GM12878 (cell line): ENCODE measurements around the gene PAQR7. TPM values are rescaled to one million over a fixed set of nuclear protein-coding genes. Genes with fewer than 3 reads are reported as not detected.

Experiments
- ATAC-seq: fragments of 200-7000 bp; cut with Tn5 transposase; 3 replicates; pipeline ENCODE4 v1.9.1; 2020; ENCODE audit warnings: mild to moderate bottlenecking, moderate library complexity
- BruUV-seq: library from RNA; stranded (reverse); fragments of 400-500 nt; replicated peaks from 2 replicates; lab custom pipeline; 2021; lab: Mats Ljungman, UMichigan
- CTCF ChIA-PET: fragments of 300-600 bp; sonication (Branson Sonifier 250); formaldehyde crosslinking; extraction: SDS; loops from one replicate; lab custom pipeline; 2021; ENCODE audit warnings: inconsistent platforms; lab: Yijun Ruan, JAX
- POLR2A ChIA-PET: fragments of 350-600 bp; formaldehyde crosslinking; extraction: SDS; loops from one replicate; lab custom pipeline; 2021; ENCODE audit warnings: inconsistent platforms; lab: Charles Lee
- RAD21 ChIA-PET: fragments of 300-600 bp; sonication (Branson Sonifier 250); formaldehyde crosslinking; loops from one replicate; lab custom pipeline; 2023; ENCODE audit warnings: antibody characterized with exemption; ENCODE audit not compliant: unreplicated experiment; lab: Charles Lee
- SMC1A ChIA-PET: fragments of 300-600 bp; sonication (Branson Sonifier 250); formaldehyde crosslinking; loops from one replicate; lab custom pipeline; 2023; ENCODE audit not compliant: unreplicated experiment, uncharacterized antibody; lab: Charles Lee
- DNase-seq: peaks from one replicate; pipeline ENCODE4 v3.0.0-alpha.2; 2011; ENCODE audit warnings: low read depth, low spot score
- FAIRE-seq: peaks from 3 replicates; lab custom pipeline; 2011; peaks lifted over from hg19 to GRCh38; lab: Jason Lieb, UNC
- H2AFZ ChIP-seq: 2 replicates; pipeline ENCODE4 v1.6.0; 2011; ENCODE audit warnings: low read depth, low read length, control low read depth; ENCODE audit not compliant: control insufficient read depth
- H3K27ac ChIP-seq: 2 replicates; pipeline ENCODE4 v1.5.1; 2011; ENCODE audit warnings: control low read depth; ENCODE audit not compliant: control insufficient read depth, insufficient read depth
- H3K27me3 ChIP-seq, 2 experiments: replicated peaks in 1 of 2; 2 replicates each; pipeline versions ENCODE4 v1.6.0 to v1.6.1; 2011; ENCODE audit warnings: low read length in 1 of 2; ENCODE audit not compliant: control insufficient read depth in 2 of 2, insufficient read depth in 2 of 2
- H3K36me3 ChIP-seq, 2 experiments: 2 replicates each; pipeline ENCODE4 v1.5.1; 2011; ENCODE audit warnings: low read length in 1 of 2; ENCODE audit not compliant: control insufficient read depth in 2 of 2, insufficient read depth in 2 of 2
- H3K4me1 ChIP-seq: 2 replicates; pipeline ENCODE4 v1.6.1; 2011; ENCODE audit warnings: mild to moderate bottlenecking, low read length, moderate library complexity, mixed read lengths; ENCODE audit not compliant: control insufficient read depth, insufficient read depth
- H3K4me2 ChIP-seq: 2 replicates; pipeline ENCODE4 v1.6.0; 2011; ENCODE audit warnings: control low read depth; ENCODE audit not compliant: control insufficient read depth, insufficient read depth
- H3K4me3 ChIP-seq: fragments of 200-600 bp; sonication (generic); 2 replicates; pipeline ENCODE4 v1.5.1; 2016
- H3K79me2 ChIP-seq: 2 replicates; pipeline ENCODE4 v1.6.0; 2011; ENCODE audit warnings: low read length; ENCODE audit not compliant: control insufficient read depth, insufficient read depth
- H3K9ac ChIP-seq: 2 replicates; pipeline ENCODE4 v1.8.0; 2011; ENCODE audit warnings: low read length, control low read depth, mixed read lengths; ENCODE audit not compliant: control insufficient read depth, insufficient read depth
- H3K9me3 ChIP-seq: replicated peaks from 3 replicates; pipeline ENCODE4 v1.5.1; 2011; ENCODE audit warnings: mild to moderate bottlenecking, low read length; ENCODE audit not compliant: control insufficient read depth, insufficient read depth
- H4K20me1 ChIP-seq: 2 replicates; pipeline ENCODE4 v1.6.0; 2011; ENCODE audit not compliant: control insufficient read depth, insufficient read depth
- BHLHE40 ChIP-seq, 2 experiments: fragments of 450-650 bp in 1 of 2; IDR thresholded peaks; 2 replicates each; pipeline ENCODE4 v1.6.1; 2011 to 2017; ENCODE audit warnings: low read depth in 2 of 2, borderline replicate concordance in 1 of 2, improper control_type of control experiment in 1 of 2, low read length in 1 of 2, mild to moderate bottlenecking in 1 of 2
- CTCF ChIP-seq, 3 experiments: IDR thresholded peaks in 2 of 3; conservative IDR thresholded peaks in 1 of 3; 2 replicates each; pipeline ENCODE4 v1.5.1; 2011; ENCODE audit warnings: low read depth in 3 of 3, low read length in 3 of 3, mild to moderate bottlenecking in 3 of 3, control low read depth in 2 of 3, moderate library complexity in 2 of 3, inconsistent platforms in 1 of 3, mixed read lengths in 1 of 3; ENCODE audit not compliant: control insufficient read depth in 2 of 3, insufficient read depth in 1 of 3; ENCODE audit errors: extremely low read depth in 1 of 3
- EGR1 ChIP-seq, 2 experiments: IDR thresholded peaks; 1 replicate in 1 of 2; 2 replicates in 1 of 2; pipeline ENCODE4 v1.6.1; 2011 to 2012; ENCODE audit warnings: low read depth in 2 of 2, low read length in 2 of 2, borderline replicate concordance in 1 of 2, mild to moderate bottlenecking in 1 of 2, moderate library complexity in 1 of 2
- EP300 ChIP-seq, 2 experiments: fragments of 150-350 bp in 1 of 2; IDR thresholded peaks; 2 replicates each; pipeline ENCODE4 v1.6.1; 2011 to 2012; ENCODE audit warnings: low read depth in 2 of 2, low read length in 2 of 2, borderline replicate concordance in 1 of 2, improper control_type of control experiment in 1 of 2, inconsistent platforms in 1 of 2; ENCODE audit not compliant: control insufficient read depth in 1 of 2
- IKZF1 ChIP-seq: fragments of 450-650 bp; conservative IDR thresholded peaks from 2 replicates; pipeline ENCODE4 v1.6.1; 2017; ENCODE audit warnings: antibody characterized with exemption, mild to moderate bottlenecking
- NFYB ChIP-seq: IDR thresholded peaks from 2 replicates; pipeline ENCODE4 v1.6.1; 2011; ENCODE audit warnings: low read depth, mild to moderate bottlenecking, low read length, improper control_type of control experiment, moderate library complexity; ENCODE audit not compliant: insufficient read depth
- NRF1 ChIP-seq: conservative IDR thresholded peaks from 2 replicates; pipeline ENCODE4 v1.6.1; 2011; ENCODE audit warnings: mild to moderate bottlenecking, low read depth, low read length, improper control_type of control experiment
- RAD51 ChIP-seq: fragments of 450-650 bp; IDR thresholded peaks from 2 replicates; pipeline ENCODE4 v1.6.1; 2016; ENCODE audit warnings: moderate library complexity, mild to moderate bottlenecking, inconsistent platforms
- SIN3A ChIP-seq: IDR thresholded peaks from 2 replicates; pipeline ENCODE4 v1.6.1; 2012; ENCODE audit warnings: low read depth, low read length, improper control_type of control experiment
- SPI1 ChIP-seq: IDR thresholded peaks from 2 replicates; pipeline ENCODE4 v1.6.1; 2011; ENCODE audit warnings: low read depth, mild to moderate bottlenecking, low read length, moderate library complexity, borderline replicate concordance; ENCODE audit not compliant: insufficient read depth
- SRF ChIP-seq, 2 experiments: IDR thresholded peaks; 2 replicates each; pipeline ENCODE4 v1.6.1; 2011; ENCODE audit warnings: low read depth in 2 of 2, low read length in 2 of 2, mild to moderate bottlenecking in 1 of 2, moderate library complexity in 1 of 2
- TCF3 ChIP-seq: IDR thresholded peaks from 2 replicates; pipeline ENCODE4 v1.6.1; 2012; ENCODE audit warnings: low read depth, mild to moderate bottlenecking, low read length, borderline replicate concordance; ENCODE audit not compliant: insufficient read depth
- ZBTB40 ChIP-seq: fragments of 450-650 bp; IDR thresholded peaks from 2 replicates; pipeline ENCODE4 v1.6.1; 2016; ENCODE audit warnings: mild to moderate bottlenecking, moderate library complexity, borderline replicate concordance
- WGBS: methylation state at CpG from one replicate; pipeline ENCODE4 v1.1.6; 2016; ENCODE audit warnings: low lambda C conversion rate; ENCODE audit not compliant: insufficient replicate concordance, insufficient coverage; ENCODE audit errors: missing lambda C conversion rate; 5-methylcytosine and 5-hydroxymethylcytosine counted together
- in situ Hi-C: fragments of 300-500 bp; cut with MboI; formaldehyde crosslinking; loops from 9 replicates; pipeline ENCODE4 v1.14.3; 2018; ENCODE audit warnings: mixed read lengths
- intact Hi-C: fragments of 100-400 bp; cut with micrococcal nuclease; formaldehyde crosslinking; loops from one replicate; pipeline ENCODE4 v1.14.2; 2022; ENCODE audit not compliant: unreplicated experiment
- polyA plus RNA-seq, 11 experiments: library from polyadenylated mRNA; depleted of rRNA in 4 of 11; unstranded in 6 of 11; stranded (reverse) in 5 of 11; fragments of >200 nt; fragmentation: Nextera tagmentation in 4 of 11; fragmentation: Illumina TruSeq in 1 of 11; extraction: Ambion mirVana in 4 of 11; extraction: Trizol in 1 of 11; gene quantifications; 1 replicate in 1 of 11; 2 replicates in 10 of 11; pipeline versions ENCODE4 v1.2.1 to v1.2.3, GENCODE V29; 2011 to 2016; ENCODE audit warnings: inconsistent platforms in 2 of 11, missing spikeins in 2 of 11, low read depth in 1 of 11
- total RNA-seq, 4 experiments: library from RNA; depleted of rRNA in 3 of 4; stranded (reverse); fragments of >200 nt in 3 of 4; fragmentation: Illumina TruSeq in 1 of 4; extraction: Trizol in 1 of 4; gene quantifications; 2 replicates each; pipeline versions ENCODE4 v1.2.1 to v1.2.3, GENCODE V29; 2013 to 2021
- TF ChIP-seq, protein P1 (sequence below): fragments of 450-650 bp; IDR thresholded peaks from 2 replicates; pipeline ENCODE4 v1.6.1; 2017; ENCODE audit warnings: mild to moderate bottlenecking, low read depth, inconsistent platforms; ENCODE audit not compliant: poor library complexity, severe bottlenecking

Gene PAQR7
- total and polyA plus RNA-seq, 10 of the 15 experiments (the other 5 are each of a cell fraction or from before 2014, with no cell fraction given) = 1.1 to 8.8 (median 5.2) TPM

DNA sequence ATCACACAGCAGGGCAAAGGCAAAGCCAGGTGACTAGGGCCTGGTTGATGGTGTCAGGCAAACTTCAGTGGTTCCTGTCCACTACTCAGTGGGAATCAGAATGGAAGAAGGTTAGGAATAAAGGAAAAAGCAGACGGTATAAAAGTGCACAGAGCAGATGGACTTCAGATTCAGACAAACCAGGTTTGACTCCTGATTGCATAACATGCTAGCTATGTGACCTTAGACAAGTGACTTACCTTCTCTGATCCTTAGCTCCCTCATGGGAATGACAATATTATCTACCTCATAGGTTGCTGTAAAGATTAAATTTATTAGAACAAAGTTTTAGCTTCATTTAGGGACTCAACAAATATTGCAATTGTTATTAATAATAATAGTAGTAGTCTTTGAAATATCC, 4.9 kb downstream of the PAQR7 start:
- in situ Hi-C loops (no loop called here), intact Hi-C loops (no loop called here)
- ChIA-PET POLR2A (interaction anchor here (0.5 kb wide), 1 partner anchor 21 kb away, joined by 4 read pairs; no protein-coding TSS in a partner anchor), RAD21 (no interaction called here), CTCF (interaction anchor here (0.6 to 1.5 kb wide), 7 partner anchors 10 to 1228 kb away, joined by 3 to 5 read pairs (median 3); partner anchors contain the start of gene PAFAH2), SMC1A (interaction anchor here (0.8 to 1.2 kb wide), 6 partner anchors 8 to 363 kb away, joined by 3 to 5 read pairs (median 4); partner anchors contain the start of genes CEP85 and PAFAH2)
- H4K20me1 ChIP-seq = no peaks in the 10 kb centered on the region
- no peak overlapping the region for H3K9ac ChIP-seq
- no peak overlapping the region for H3K4me3 ChIP-seq
- BruUV-seq = no TSS peak
- H3K4me1 ChIP-seq = peaks cover 34% of the 10 kb centered on the region
- no peak overlapping the region for H3K4me2 ChIP-seq
- FAIRE-seq (no peak), DNase-seq (no peak), ATAC-seq (no peak)
- no peaks in the 10 kb centered on the region for H3K36me3 ChIP-seq
- no peak overlapping the region for H3K27ac ChIP-seq
- H3K79me2 ChIP-seq = peaks cover 9% of the 10 kb centered on the region
- no peak overlapping the region for H2AFZ ChIP-seq
- no peaks in the 10 kb centered on the region for H3K9me3 ChIP-seq
- no peaks in the 10 kb centered on the region for H3K27me3 ChIP-seq
- WGBS = 100% methylated on average over 1 of the region's 1 CpG
- no peak for TF ChIP-seq ZBTB40
- no peak for TF ChIP-seq IKZF1
- TF ChIP-seq, protein P1, sequence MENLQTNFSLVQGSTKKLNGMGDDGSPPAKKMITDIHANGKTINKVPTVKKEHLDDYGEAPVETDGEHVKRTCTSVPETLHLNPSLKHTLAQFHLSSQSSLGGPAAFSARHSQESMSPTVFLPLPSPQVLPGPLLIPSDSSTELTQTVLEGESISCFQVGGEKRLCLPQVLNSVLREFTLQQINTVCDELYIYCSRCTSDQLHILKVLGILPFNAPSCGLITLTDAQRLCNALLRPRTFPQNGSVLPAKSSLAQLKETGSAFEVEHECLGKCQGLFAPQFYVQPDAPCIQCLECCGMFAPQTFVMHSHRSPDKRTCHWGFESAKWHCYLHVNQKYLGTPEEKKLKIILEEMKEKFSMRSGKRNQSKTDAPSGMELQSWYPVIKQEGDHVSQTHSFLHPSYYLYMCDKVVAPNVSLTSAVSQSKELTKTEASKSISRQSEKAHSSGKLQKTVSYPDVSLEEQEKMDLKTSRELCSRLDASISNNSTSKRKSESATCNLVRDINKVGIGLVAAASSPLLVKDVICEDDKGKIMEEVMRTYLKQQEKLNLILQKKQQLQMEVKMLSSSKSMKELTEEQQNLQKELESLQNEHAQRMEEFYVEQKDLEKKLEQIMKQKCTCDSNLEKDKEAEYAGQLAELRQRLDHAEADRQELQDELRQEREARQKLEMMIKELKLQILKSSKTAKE = no peak
- TF ChIP-seq CTCF (IDR thresholded peaks at IDR 0.05 in 2 of 3, conservative IDR thresholded peaks at IDR 0.05 in 1 of 3; ENCODE audit: control insufficient read depth in 2 of 3, extremely low read depth in 1 of 3, insufficient read depth in 1 of 3, low read depth in 3 of 3, low read length in 3 of 3) = no peak
- no peak for TF ChIP-seq NRF1
- TF ChIP-seq SRF (IDR thresholded peaks at IDR 0.05; ENCODE audit: low read depth in 2 of 2, low read length in 2 of 2) = no peak
- no peak for TF ChIP-seq NFYB
- no peak for TF ChIP-seq BHLHE40 (IDR thresholded peaks at IDR 0.05; ENCODE audit: borderline replicate concordance in 1 of 2, low read depth in 2 of 2, low read length in 1 of 2)
- TF ChIP-seq EGR1 (IDR thresholded peaks at IDR 0.05; ENCODE audit: borderline replicate concordance in 1 of 2, low read depth in 2 of 2, low read length in 2 of 2) = no peak
- TF ChIP-seq SIN3A = no peak
- TF ChIP-seq RAD51 = no peak
- no peak for TF ChIP-seq SPI1
- TF ChIP-seq EP300 (IDR thresholded peaks at IDR 0.05; ENCODE audit: borderline replicate concordance in 1 of 2, control insufficient read depth in 1 of 2, low read depth in 2 of 2, low read length in 2 of 2) = no peak
- no peak for TF ChIP-seq TCF3
